Measurements from ENCODE around the gene DMKN.

The DMKN gene

DNA sequence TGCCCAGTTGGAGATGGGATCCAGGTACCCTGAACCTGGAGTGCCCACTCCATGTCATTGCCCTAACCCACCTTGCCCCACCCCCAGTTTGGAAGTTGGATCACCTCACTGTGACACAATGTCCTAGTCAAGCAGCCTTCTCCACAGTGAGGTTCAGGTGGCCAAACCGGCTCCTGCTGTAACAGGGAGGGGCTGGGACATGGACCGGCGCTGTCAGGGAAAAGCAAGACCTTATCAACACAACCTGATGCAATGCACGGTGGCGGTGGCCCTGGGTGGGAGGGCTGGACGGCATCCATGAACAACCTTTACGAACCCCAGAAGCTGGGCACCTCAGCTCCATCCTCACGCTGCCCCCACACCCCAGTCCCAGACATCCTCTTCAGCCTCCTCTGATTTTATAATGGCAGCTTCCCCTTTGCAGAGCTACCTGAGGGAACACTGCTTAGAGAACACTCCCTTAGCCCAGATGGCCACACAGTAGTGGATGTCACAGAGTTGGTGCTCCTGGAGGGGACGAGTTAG is 21.6 kb downstream of the DMKN start:
- TF ChIP-seq CTCF (conservative IDR thresholded peaks at IDR 0.05) = no peak
- H3K27ac ChIP-seq = no peak overlapping the region

- TF ChIP-seq CTCF (conservative IDR thresholded peaks at IDR 0.05) = no peak
- no peak within 1 kb of the TSS for H3K27ac ChIP-seq
Observed at GRCh38 chr19:35490364-35490763, 23.1 kb downstream of the DMKN start, which contains the start of gene KRTDAP. TSS of gene KRTDAP (minus strand) at chr19:35490464. CDS start at chr19:35490442, 22 bp downstream.

DNA sequence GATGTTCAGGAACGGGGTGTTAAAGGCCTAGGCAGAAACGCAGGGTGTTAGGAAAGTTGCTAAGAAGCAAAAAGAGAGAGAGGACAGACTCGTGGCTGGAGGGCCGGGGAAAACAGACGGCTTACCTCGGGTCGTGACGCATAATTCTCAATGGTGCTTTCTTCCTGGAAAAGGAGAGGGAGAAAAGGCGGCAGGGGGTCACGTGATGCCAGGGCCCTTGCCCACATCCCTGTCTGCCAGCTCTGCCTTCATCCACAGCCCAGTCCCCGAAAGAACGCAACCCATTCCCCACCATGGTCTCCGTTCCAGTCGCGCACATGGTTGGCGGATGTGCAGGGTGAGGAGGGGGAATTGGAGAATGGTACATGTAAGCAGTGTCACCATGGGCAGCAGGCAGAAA is 24.8 kb downstream of the DMKN start:
- TF ChIP-seq CTCF (conservative IDR thresholded peaks at IDR 0.05) = no peak

DNA sequence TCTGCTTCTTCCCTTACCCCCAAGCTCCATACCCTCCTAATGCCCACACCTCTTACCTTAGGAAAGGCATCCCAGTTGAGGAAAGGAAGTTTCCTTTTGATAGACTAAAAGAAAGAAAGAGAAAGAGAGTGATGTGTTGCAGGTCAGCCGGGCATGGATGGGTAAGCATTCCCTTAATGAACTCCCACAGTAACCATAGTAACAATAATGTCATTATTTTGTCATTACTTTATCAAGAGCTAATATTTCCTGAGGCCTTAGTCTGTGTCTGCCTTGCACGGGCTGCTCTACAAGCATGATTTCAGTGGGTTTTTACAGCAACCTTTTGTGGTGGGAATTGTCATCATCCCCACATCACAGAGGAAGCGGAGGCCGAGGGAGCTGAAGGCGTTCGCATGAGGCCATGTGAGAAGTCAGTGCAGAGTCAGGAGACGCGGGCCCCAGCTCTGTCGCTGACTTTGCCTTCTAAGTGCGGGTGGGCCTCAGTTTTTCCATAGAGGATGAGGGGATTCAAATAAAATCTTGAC is 25.7 kb downstream of the DMKN start:
- no peak for TF ChIP-seq CTCF (conservative IDR thresholded peaks at IDR 0.05)
- H3K27ac ChIP-seq = no peak overlapping the region

More for the DNA sequence above, 24.8 kb downstream of the DMKN start:
- H3K27ac ChIP-seq = no peak overlapping the region

- TF ChIP-seq CTCF (conservative IDR thresholded peaks at IDR 0.05) = no peak
- peak overlapping the region; percentile 54 for H3K27ac ChIP-seq
Observed at GRCh38 chr19:35486268-35486708, 27.2 kb downstream of the DMKN start.

- H3K27ac ChIP-seq = peak overlapping the region; percentile 54
- no peak for TF ChIP-seq CTCF (conservative IDR thresholded peaks at IDR 0.05)
Observed at GRCh38 chr19:35484252-35485036, 29.0 kb downstream of the DMKN start.

DNA sequence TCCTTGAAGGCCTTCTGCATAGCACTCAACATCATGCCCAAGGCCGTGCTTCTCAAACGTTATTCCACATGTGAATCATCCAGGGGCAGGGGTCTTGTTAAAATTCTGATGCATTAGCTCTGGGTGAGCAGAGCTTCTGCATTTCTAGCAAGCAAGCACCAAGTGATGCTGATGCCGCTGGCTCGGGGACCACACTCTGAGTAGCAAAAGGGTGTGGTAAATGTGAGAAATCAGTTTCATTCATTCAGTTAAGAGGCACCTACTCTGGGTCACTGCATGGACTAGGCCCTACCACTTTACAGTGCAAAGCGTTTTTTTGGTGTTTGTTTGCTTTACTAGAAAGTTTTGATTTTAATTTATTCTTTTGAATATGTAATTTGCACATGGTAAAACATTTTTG is 30.4 kb downstream of the DMKN start:
- TF ChIP-seq CTCF (conservative IDR thresholded peaks at IDR 0.05) = no peak
- H3K27ac ChIP-seq = no peak overlapping the region
